HepG2 (cell line): ENCODE measurements around the gene EHD1. TPM values are rescaled to one million over a fixed set of nuclear protein-coding genes. Genes with fewer than 3 reads are reported as not detected.
A peak's percentile ranks its signal among the peaks of the same experiment; 100 is the strongest.

Experiments
- ATAD3A ChIP-seq: sonication (generic); formaldehyde crosslinking; IDR thresholded peaks from 2 replicates; pipeline ENCODE4 v1.4.0; 2020; ENCODE audit warnings: missing genetic modification reagents
- CEBPB ChIP-seq: IDR thresholded peaks from 2 replicates; pipeline ENCODE4 v1.6.1; 2011; ENCODE audit warnings: low read depth, low read length, improper control_type of control experiment, borderline replicate concordance
- HNRNPLL ChIP-seq: fragments of 200-400 bp; formaldehyde crosslinking; IDR thresholded peaks from 2 replicates; pipeline ENCODE4 v1.6.1; 2017; ENCODE audit warnings: mild to moderate bottlenecking, low read depth, low read length; ENCODE audit not compliant: poor library complexity, severe bottlenecking
- HOXA3 ChIP-seq: sonication (generic); formaldehyde crosslinking; IDR thresholded peaks from 2 replicates; pipeline ENCODE4 v1.5.0; 2020; ENCODE audit warnings: missing genetic modification reagents
- NCOA5 ChIP-seq: sonication (generic); formaldehyde crosslinking; IDR thresholded peaks from 2 replicates; pipeline ENCODE4 v1.4.0; 2020; ENCODE audit warnings: missing genetic modification reagents
- POLR2G ChIP-seq: fragments of 200-400 bp; formaldehyde crosslinking; IDR thresholded peaks from 2 replicates; pipeline ENCODE4 v1.6.1; 2018; ENCODE audit warnings: mild to moderate bottlenecking, low read depth, low read length, moderate library complexity
- SALL2 ChIP-seq: sonication (generic); formaldehyde crosslinking; IDR thresholded peaks from 2 replicates; pipeline ENCODE4 v1.8.1; 2023; ENCODE audit warnings: mild to moderate bottlenecking, missing genetic modification reagents, inconsistent platforms
- ZEB1 ChIP-seq: IDR thresholded peaks from 2 replicates; pipeline ENCODE4 v1.6.1; 2012; ENCODE audit warnings: mild to moderate bottlenecking, low read depth, inconsistent platforms; ENCODE audit not compliant: insufficient replicate concordance
- ZMAT3 ChIP-seq: sonication (generic); formaldehyde crosslinking; conservative IDR thresholded peaks from 2 replicates; pipeline ENCODE4 v1.7.0; 2021; ENCODE audit warnings: missing genetic modification reagents
- ZNF207 ChIP-seq: fragments of 450-650 bp; IDR thresholded peaks from 2 replicates; pipeline ENCODE4 v1.6.1; 2016; ENCODE audit warnings: antibody characterized with exemption, borderline replicate concordance
- ZNF225 ChIP-seq: sonication (generic); formaldehyde crosslinking; IDR thresholded peaks from 2 replicates; pipeline ENCODE4 v1.4.0; 2020; ENCODE audit warnings: mild to moderate bottlenecking, missing genetic modification reagents
- ZNF431 ChIP-seq: sonication (generic); formaldehyde crosslinking; IDR thresholded peaks from 2 replicates; pipeline ENCODE4 v1.9.0; 2022; ENCODE audit warnings: missing genetic modification reagents, low read depth, mild to moderate bottlenecking, borderline replicate concordance
- ZNF703 ChIP-seq: sonication (generic); formaldehyde crosslinking; IDR thresholded peaks from 2 replicates; pipeline ENCODE4 v1.5.1; 2020; ENCODE audit warnings: missing genetic modification reagents, mild to moderate bottlenecking, moderate library complexity, borderline replicate concordance
- polyA plus RNA-seq, 8 experiments: library from polyadenylated mRNA; depleted of rRNA in 3 of 8; stranded (reverse) in 7 of 8; unstranded in 1 of 8; fragments of >200 nt; fragmentation: Illumina TruSeq in 4 of 8; extraction: Trizol in 4 of 8; gene quantifications; 2 replicates each; pipeline versions ENCODE4 v1.2.1 to v1.2.3, GENCODE V29; 2011 to 2016; ENCODE audit warnings: low read depth in 4 of 8, missing spikeins in 1 of 8, mixed read lengths in 1 of 8; ENCODE audit not compliant: insufficient read depth in 1 of 8
- total RNA-seq, 5 experiments: library from RNA; depleted of rRNA; stranded (reverse); fragments of >200 nt; fragmentation: Illumina TruSeq; extraction: Trizol; gene quantifications; 2 replicates each; pipeline ENCODE4 v1.2.3, GENCODE V29; 2016; ENCODE audit warnings: low read depth in 1 of 5
- TF ChIP-seq, protein P1 (sequence below): IDR thresholded peaks from 2 replicates; pipeline ENCODE4 v1.4.0; 2020; ENCODE audit warnings: mild to moderate bottlenecking, missing genetic modification reagents
- TF ChIP-seq, protein P2 (sequence below): sonication (generic); formaldehyde crosslinking; IDR thresholded peaks from 2 replicates; pipeline ENCODE4 v1.8.0; 2022; ENCODE audit warnings: missing genetic modification reagents, low read depth, mild to moderate bottlenecking, borderline replicate concordance
- TF ChIP-seq, protein P3 (sequence below): sonication (generic); formaldehyde crosslinking; IDR thresholded peaks from 2 replicates; pipeline ENCODE4 v1.4.0; 2020; ENCODE audit warnings: missing genetic modification reagents, mild to moderate bottlenecking, borderline replicate concordance
- TF ChIP-seq, protein P4 (sequence below): IDR thresholded peaks from 2 replicates; pipeline ENCODE4 v1.6.1; 2012; ENCODE audit warnings: inconsistent platforms
- TF ChIP-seq, protein P5 (sequence below): sonication (generic); formaldehyde crosslinking; IDR thresholded peaks from 2 replicates; pipeline ENCODE4 v1.4.0; 2020; ENCODE audit warnings: missing genetic modification reagents, borderline replicate concordance

The EHD1 gene
- total and polyA plus RNA-seq, 2 of the 13 experiments (the other 11 are each of a cell fraction or from before 2014, with no cell fraction given): 23.6 to 26.6 TPM

DNA sequence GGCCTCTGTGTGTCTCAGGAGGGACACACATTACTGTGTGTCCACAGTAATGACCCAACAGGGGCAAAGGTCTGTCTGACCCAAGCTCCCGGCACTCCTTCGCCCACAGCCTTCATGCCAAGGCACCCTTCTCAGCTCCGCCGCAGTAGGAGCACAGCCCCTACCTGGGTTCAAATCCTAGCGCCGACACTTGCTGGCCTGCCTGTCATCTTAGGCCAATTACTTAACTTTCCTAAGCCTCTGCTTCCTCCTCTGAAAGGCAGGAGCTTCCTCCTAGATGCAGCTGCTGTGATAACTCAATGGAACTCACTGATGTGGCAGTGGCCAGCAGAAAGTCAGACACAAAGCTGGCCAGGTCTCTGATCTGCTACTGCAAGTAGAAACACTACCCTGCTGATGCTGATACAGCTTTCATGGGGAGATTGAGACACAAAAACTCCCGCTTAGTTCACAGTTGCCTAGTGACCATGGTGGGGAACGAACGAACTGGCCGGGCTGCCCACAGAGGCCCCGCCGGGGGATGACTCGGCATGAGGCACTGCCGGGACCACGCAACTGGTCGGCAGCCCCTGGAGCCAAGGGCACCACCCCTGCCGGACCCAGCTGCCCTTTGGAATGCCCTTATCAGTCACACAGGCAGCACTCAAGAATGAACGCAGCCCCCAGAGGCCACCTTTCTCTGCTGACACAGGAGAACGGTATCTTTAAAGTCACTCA is 8.1 kb downstream of the EHD1 start (continued):
- TF ChIP-seq, protein P1, sequence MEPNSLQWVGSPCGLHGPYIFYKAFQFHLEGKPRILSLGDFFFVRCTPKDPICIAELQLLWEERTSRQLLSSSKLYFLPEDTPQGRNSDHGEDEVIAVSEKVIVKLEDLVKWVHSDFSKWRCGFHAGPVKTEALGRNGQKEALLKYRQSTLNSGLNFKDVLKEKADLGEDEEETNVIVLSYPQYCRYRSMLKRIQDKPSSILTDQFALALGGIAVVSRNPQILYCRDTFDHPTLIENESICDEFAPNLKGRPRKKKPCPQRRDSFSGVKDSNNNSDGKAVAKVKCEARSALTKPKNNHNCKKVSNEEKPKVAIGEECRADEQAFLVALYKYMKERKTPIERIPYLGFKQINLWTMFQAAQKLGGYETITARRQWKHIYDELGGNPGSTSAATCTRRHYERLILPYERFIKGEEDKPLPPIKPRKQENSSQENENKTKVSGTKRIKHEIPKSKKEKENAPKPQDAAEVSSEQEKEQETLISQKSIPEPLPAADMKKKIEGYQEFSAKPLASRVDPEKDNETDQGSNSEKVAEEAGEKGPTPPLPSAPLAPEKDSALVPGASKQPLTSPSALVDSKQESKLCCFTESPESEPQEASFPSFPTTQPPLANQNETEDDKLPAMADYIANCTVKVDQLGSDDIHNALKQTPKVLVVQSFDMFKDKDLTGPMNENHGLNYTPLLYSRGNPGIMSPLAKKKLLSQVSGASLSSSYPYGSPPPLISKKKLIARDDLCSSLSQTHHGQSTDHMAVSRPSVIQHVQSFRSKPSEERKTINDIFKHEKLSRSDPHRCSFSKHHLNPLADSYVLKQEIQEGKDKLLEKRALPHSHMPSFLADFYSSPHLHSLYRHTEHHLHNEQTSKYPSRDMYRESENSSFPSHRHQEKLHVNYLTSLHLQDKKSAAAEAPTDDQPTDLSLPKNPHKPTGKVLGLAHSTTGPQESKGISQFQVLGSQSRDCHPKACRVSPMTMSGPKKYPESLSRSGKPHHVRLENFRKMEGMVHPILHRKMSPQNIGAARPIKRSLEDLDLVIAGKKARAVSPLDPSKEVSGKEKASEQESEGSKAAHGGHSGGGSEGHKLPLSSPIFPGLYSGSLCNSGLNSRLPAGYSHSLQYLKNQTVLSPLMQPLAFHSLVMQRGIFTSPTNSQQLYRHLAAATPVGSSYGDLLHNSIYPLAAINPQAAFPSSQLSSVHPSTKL (CRISPR knock-in tag): peak; percentile 67
- TF ChIP-seq, protein P2, sequence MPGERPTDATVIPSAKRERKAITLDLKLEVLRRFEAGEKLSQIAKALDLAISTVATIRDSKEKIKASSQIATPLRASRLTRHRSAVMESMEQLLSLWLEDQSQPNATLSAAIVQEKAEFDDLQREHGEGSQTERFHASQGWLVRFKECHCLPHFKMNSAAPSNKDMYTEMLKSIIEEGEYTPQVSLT (CRISPR knock-in tag): no peak
- TF ChIP-seq POLR2G (peak; percentile 55; the same call in 1 of the 2 replicates), HOXA3 (CRISPR knock-in tag) (peak; percentile 72), SALL2 (CRISPR knock-in tag) (0 out of 2 replicates have a peak, but pooled peaks have one; percentile 50), ATAD3A (CRISPR knock-in tag) (no peak), HNRNPLL (peak; percentile 48), NCOA5 (CRISPR knock-in tag) (no peak), ZMAT3 (CRISPR knock-in tag) (no peak), ZNF207 (no peak), ZNF225 (no peak), ZNF703 (no peak), ZEB1 (no peak), CEBPB (no peak), ZNF431 (CRISPR knock-in tag) (no peak)
- TF ChIP-seq, protein P3, sequence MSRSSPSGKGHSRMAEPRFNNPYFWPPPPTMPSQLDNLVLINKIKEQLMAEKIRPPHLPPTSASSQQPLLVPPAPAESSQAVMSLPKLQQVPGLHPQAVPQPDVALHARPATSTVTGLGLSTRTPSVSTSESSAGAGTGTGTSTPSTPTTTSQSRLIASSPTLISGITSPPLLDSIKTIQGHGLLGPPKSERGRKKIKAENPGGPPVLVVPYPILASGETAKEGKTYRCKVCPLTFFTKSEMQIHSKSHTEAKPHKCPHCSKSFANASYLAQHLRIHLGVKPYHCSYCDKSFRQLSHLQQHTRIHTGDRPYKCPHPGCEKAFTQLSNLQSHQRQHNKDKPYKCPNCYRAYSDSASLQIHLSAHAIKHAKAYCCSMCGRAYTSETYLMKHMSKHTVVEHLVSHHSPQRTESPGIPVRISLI (CRISPR knock-in tag): no peak
- TF ChIP-seq, protein P4, sequence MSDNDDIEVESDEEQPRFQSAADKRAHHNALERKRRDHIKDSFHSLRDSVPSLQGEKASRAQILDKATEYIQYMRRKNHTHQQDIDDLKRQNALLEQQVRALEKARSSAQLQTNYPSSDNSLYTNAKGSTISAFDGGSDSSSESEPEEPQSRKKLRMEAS: peak; percentile 47; the same call in 1 of the 2 replicates
- TF ChIP-seq, protein P5, sequence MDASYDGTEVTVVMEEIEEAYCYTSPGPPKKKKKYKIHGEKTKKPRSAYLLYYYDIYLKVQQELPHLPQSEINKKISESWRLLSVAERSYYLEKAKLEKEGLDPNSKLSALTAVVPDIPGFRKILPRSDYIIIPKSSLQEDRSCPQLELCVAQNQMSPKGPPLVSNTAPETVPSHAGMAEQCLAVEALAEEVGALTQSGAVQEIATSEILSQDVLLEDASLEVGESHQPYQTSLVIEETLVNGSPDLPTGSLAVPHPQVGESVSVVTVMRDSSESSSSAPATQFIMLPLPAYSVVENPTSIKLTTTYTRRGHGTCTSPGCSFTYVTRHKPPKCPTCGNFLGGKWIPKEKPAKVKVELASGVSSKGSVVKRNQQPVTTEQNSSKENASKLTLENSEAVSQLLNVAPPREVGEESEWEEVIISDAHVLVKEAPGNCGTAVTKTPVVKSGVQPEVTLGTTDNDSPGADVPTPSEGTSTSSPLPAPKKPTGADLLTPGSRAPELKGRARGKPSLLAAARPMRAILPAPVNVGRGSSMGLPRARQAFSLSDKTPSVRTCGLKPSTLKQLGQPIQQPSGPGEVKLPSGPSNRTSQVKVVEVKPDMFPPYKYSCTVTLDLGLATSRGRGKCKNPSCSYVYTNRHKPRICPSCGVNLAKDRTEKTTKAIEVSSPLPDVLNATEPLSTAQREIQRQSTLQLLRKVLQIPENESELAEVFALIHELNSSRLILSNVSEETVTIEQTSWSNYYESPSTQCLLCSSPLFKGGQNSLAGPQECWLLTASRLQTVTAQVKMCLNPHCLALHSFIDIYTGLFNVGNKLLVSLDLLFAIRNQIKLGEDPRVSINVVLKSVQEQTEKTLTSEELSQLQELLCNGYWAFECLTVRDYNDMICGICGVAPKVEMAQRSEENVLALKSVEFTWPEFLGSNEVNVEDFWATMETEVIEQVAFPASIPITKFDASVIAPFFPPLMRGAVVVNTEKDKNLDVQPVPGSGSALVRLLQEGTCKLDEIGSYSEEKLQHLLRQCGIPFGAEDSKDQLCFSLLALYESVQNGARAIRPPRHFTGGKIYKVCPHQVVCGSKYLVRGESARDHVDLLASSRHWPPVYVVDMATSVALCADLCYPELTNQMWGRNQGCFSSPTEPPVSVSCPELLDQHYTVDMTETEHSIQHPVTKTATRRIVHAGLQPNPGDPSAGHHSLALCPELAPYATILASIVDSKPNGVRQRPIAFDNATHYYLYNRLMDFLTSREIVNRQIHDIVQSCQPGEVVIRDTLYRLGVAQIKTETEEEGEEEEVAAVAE: no peak
